Activated B cell treated with CpG ODN at 0.5 μM for 24 hours (primary cell): ENCODE data around the gene CAVIN3. TPM values are rescaled to one million over a fixed set of nuclear protein-coding genes. Genes with fewer than 3 reads are reported as not detected.

Source experiments
- ATAC-seq: fragments of 200-7000 bp; cut with Tn5 transposase; one replicate; pipeline ENCODE4 v1.10.0; 2021; ENCODE audit warnings: low read depth, mild to moderate bottlenecking, moderate library complexity
- CTCF ChIA-PET: fragments of 350-600 bp; sonication (Branson Sonifier 250); formaldehyde crosslinking; loops from one replicate; lab custom pipeline; 2021; ENCODE audit warnings: antibody characterized with exemption; lab: Charles Lee
- POLR2A ChIA-PET: fragments of 350-600 bp; sonication (Branson Sonifier 250); formaldehyde crosslinking; loops from one replicate; lab custom pipeline; 2021; ENCODE audit warnings: antibody characterized with exemption; lab: Charles Lee
- DNase-seq: peaks from one replicate; pipeline ENCODE4 v3.0.0; 2022
- H3K27ac Mint-ChIP-seq: one replicate; pipeline ENCODE4 v1.8.0; 2020; ENCODE audit warnings: mixed read lengths
- H3K27me3 Mint-ChIP-seq: one replicate; pipeline ENCODE4 v1.8.0; 2021; ENCODE audit warnings: mixed read lengths
- H3K36me3 Mint-ChIP-seq: one replicate; pipeline ENCODE4 v1.8.0; 2021; ENCODE audit warnings: low read depth, mixed read lengths
- H3K4me1 Mint-ChIP-seq: one replicate; pipeline ENCODE4 v1.8.0; 2021; ENCODE audit warnings: mixed read lengths
- H3K4me3 Mint-ChIP-seq: one replicate; pipeline ENCODE4 v1.8.0; 2020; ENCODE audit warnings: mild to moderate bottlenecking, mixed read lengths
- H3K9me3 Mint-ChIP-seq: one replicate; pipeline ENCODE4 v1.8.0; 2020; ENCODE audit warnings: mixed read lengths
- intact Hi-C: fragments of 100-400 bp; cut with micrococcal nuclease; formaldehyde crosslinking; loops from one replicate; pipeline ENCODE4 v1.15.1; 2024
- total RNA-seq: library from RNA; stranded (reverse); gene quantifications from 2 replicates; pipeline ENCODE4 v1.2.3, GENCODE V29; 2022
- TF ChIP-seq, protein P1 (sequence below): fragments of 200-600 bp; IDR thresholded peaks from one replicate; pipeline ENCODE4 v1.8.0; 2022; ENCODE audit warnings: antibody characterized with exemption, mild to moderate bottlenecking

Gene CAVIN3
- total RNA-seq, 1 donor from 2014 or later = 0.55 TPM

GRCh38 chr11:6321356-6321755, 1.1 kb upstream of the CAVIN3 start:
- DNase-seq = no peak
- H3K36me3 Mint-ChIP-seq = no peaks in the 10 kb centered on the region
- TF ChIP-seq, protein P1, sequence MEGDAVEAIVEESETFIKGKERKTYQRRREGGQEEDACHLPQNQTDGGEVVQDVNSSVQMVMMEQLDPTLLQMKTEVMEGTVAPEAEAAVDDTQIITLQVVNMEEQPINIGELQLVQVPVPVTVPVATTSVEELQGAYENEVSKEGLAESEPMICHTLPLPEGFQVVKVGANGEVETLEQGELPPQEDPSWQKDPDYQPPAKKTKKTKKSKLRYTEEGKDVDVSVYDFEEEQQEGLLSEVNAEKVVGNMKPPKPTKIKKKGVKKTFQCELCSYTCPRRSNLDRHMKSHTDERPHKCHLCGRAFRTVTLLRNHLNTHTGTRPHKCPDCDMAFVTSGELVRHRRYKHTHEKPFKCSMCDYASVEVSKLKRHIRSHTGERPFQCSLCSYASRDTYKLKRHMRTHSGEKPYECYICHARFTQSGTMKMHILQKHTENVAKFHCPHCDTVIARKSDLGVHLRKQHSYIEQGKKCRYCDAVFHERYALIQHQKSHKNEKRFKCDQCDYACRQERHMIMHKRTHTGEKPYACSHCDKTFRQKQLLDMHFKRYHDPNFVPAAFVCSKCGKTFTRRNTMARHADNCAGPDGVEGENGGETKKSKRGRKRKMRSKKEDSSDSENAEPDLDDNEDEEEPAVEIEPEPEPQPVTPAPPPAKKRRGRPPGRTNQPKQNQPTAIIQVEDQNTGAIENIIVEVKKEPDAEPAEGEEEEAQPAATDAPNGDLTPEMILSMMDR = no peak
- H3K9me3 Mint-ChIP-seq = no peaks in the 10 kb centered on the region
- H3K4me1 Mint-ChIP-seq = no peaks in the 10 kb centered on the region
- H3K4me3 Mint-ChIP-seq = no peak overlapping the region
- POLR2A ChIA-PET = no interaction called here
- no peak overlapping the region for H3K27ac Mint-ChIP-seq
- ATAC-seq = no peak
- intact Hi-C loops = no loop called here
- H3K27me3 Mint-ChIP-seq = peaks cover 55% of the 10 kb centered on the region
- CTCF ChIA-PET = no interaction called here

GRCh38 chr11:6319704-6320410, 444 bp downstream of the CAVIN3 start:
- Mint-ChIP-seq H3K36me3 (no peaks in the 10 kb centered on the region), H3K27ac (no peak overlapping the region), H3K4me1 (no peaks in the 10 kb centered on the region), H3K27me3 (peaks cover 57% of the 10 kb centered on the region), H3K9me3 (no peaks in the 10 kb centered on the region), H3K4me3 (no peak overlapping the region)
- TF ChIP-seq, protein P1 = no peak
- DNase-seq (no peak), ATAC-seq (no peak)
- CTCF ChIA-PET = no interaction called here
- POLR2A ChIA-PET = no interaction called here
- intact Hi-C loops = no loop called here

DNA sequence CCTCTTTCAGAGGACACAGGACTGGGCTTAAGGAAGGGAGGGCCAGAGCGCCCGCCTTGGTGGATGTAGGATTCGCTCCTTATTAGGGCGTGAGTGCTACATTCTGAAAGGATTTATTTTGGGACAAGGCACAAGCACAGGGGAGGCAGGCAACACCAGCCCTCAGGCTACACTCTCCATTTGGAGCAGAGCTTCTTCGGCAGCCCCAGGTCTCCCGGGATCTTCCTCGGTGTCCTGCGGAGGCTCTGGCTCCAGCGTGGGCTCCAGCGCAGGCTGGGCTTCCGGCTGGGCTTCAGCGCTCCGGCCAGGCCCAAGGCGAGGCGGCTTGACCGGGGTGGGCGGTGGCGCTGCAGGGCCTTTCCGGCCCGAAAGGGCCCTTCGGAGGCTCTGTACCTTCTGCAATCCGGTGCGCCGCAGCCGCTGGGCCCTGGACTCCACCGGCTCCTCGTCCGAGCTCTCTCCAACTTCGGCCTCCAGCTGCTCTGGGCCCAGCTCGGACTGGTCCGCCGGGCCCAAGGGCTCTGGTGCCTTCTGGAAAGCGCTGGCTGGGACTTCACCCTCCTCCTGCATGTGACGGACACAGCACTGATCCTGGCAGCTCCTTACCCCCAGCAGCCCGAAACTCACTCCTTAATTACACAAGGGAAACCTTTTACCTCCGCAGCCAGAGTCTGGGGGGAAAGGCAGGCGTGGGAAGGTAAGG, 1.1 kb downstream of the CAVIN3 start:
- no peaks in the 10 kb centered on the region for H3K4me1 Mint-ChIP-seq
- CTCF ChIA-PET = no interaction called here

GRCh38 chr11:6318204-6318603, 2.1 kb downstream of the CAVIN3 start:
- CTCF ChIA-PET = no interaction called here
- no peak overlapping the region for H3K27ac Mint-ChIP-seq
- no peaks in the 10 kb centered on the region for H3K36me3 Mint-ChIP-seq
- intact Hi-C loops = no loop called here
- H3K4me1 Mint-ChIP-seq = no peaks in the 10 kb centered on the region
- TF ChIP-seq, protein P1 = no peak
- DNase-seq (no peak), ATAC-seq (no peak)
- peaks cover 57% of the 10 kb centered on the region for H3K27me3 Mint-ChIP-seq
- no peaks in the 10 kb centered on the region for H3K9me3 Mint-ChIP-seq
- H3K4me3 Mint-ChIP-seq = no peak overlapping the region
- POLR2A ChIA-PET = no interaction called here

More for the DNA sequence above, 1.1 kb downstream of the CAVIN3 start:
- ATAC-seq = no peak
- H3K27ac Mint-ChIP-seq = no peak overlapping the region
- no peaks in the 10 kb centered on the region for H3K9me3 Mint-ChIP-seq
- H3K4me3 Mint-ChIP-seq = no peak overlapping the region
- H3K27me3 Mint-ChIP-seq = peaks cover 57% of the 10 kb centered on the region
- intact Hi-C loops = no loop called here
- POLR2A ChIA-PET = no interaction called here
- DNase-seq = no peak
- H3K36me3 Mint-ChIP-seq = no peaks in the 10 kb centered on the region
- TF ChIP-seq, protein P1 = no peak

DNA sequence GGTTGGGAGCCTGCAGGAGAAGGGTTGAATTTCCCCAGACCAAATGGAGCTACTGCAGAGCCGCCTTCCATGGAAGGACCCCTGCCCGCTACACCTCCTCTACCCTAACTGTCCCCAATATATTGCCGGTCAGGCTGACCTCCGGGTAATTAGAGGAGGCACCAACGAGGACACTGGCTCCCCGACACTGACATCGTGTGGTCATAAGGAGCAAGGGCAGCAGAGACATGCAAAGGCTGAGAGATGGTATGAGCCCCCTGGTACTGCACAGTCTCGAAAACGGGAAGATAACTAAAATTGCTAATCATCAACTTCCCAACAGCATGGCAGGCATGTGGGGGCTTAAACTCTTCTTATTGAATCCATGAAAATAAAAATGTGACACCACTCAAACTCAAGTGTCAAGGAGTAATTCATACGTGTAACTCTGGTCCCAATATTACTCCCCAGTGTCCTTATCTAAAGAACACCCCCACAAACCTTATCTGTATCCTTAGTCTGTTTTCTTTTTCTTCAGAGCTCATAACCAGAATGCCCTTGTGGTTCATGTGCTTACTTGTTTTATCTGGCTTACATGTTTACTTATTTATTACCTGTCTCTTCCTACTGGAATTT, 4.4 kb downstream of the CAVIN3 start:
- ATAC-seq (peak; percentile 31), DNase-seq (no peak)
- intact Hi-C loops = loop anchor here (1.0 kb wide), 1 partner anchor 293 kb away; no protein-coding TSS in a partner anchor
- TF ChIP-seq, protein P1 = no peak
- ChIA-PET CTCF (interaction anchor here (1.2 kb wide), 1 partner anchor 297 kb away, joined by 3 read pairs; no protein-coding TSS in a partner anchor), POLR2A (no interaction called here)
- peaks cover 45% of the 10 kb centered on the region for H3K27me3 Mint-ChIP-seq
- no peaks in the 10 kb centered on the region for H3K9me3 Mint-ChIP-seq
- no peak overlapping the region for H3K4me3 Mint-ChIP-seq
- H3K36me3 Mint-ChIP-seq = no peaks in the 10 kb centered on the region
- H3K4me1 Mint-ChIP-seq = no peaks in the 10 kb centered on the region
- no peak overlapping the region for H3K27ac Mint-ChIP-seq
